HepG2 (cell line): ENCODE data around the gene DUS3L. TPM values are rescaled to one million over a fixed set of nuclear protein-coding genes. Genes with fewer than 3 reads are reported as not detected.

ENCODE experiments used
- ATAC-seq: fragments of 200-7000 bp; cut with Tn5 transposase; 3 replicates; pipeline ENCODE4 v1.9.1; 2020; ENCODE audit warnings: mild to moderate bottlenecking, moderate library complexity
- Bru-seq: library from RNA; stranded (reverse); fragments of 400-500 nt; gene quantifications from one replicate; lab custom pipeline; 2021; lab: Mats Ljungman, UMichigan
- BruChase-seq, 2 experiments: library from RNA; stranded (reverse); fragments of 400-500 nt; gene quantifications; one replicate each; lab custom pipeline; 2021; lab: Mats Ljungman, UMichigan
- BruUV-seq: library from RNA; stranded (reverse); fragments of 400-500 nt; replicated peaks from 2 replicates; lab custom pipeline; 2021; lab: Mats Ljungman, UMichigan
- CTCF ChIA-PET: fragments of 300-600 bp; formaldehyde crosslinking; extraction: SDS; loops from one replicate; lab custom pipeline; 2021; ENCODE audit warnings: low total read pairs, inconsistent platforms, low intra/inter-chr PET ratio; lab: Yijun Ruan, JAX
- POLR2A ChIA-PET: fragments of 350-600 bp; sonication (Branson Sonifier 250); formaldehyde crosslinking; loops from one replicate; lab custom pipeline; 2020; ENCODE audit warnings: antibody characterized with exemption, inconsistent platforms; lab: Yijun Ruan, JAX
- DNase-seq: peaks from one replicate; pipeline ENCODE4 v3.0.0-alpha.2; 2015; ENCODE audit warnings: low spot score
- FAIRE-seq: peaks from 3 replicates; lab custom pipeline; 2011; peaks lifted over from hg19 to GRCh38; lab: Jason Lieb, UNC
- H2AFZ ChIP-seq: one replicate; pipeline ENCODE4 v1.6.1; 2011; ENCODE audit warnings: low read length, inconsistent platforms
- H3K27ac ChIP-seq: fragments of 300-600 bp; 3 replicates; pipeline ENCODE4 v1.8.0; 2011; ENCODE audit warnings: mixed run types, mild to moderate bottlenecking, mixed read lengths, low read length, inconsistent platforms; ENCODE audit not compliant: insufficient read depth; ENCODE audit errors: extremely low read length
- H3K27me3 ChIP-seq, 2 experiments: fragments of 200-600 bp in 1 of 2; 2 replicates in 1 of 2; 3 replicates in 1 of 2; pipeline versions ENCODE4 v1.6.0 to v1.8.0; 2011; ENCODE audit warnings: low read length in 2 of 2, mild to moderate bottlenecking in 2 of 2, moderate library complexity in 2 of 2, inconsistent platforms in 1 of 2; ENCODE audit not compliant: insufficient read depth in 2 of 2, control insufficient read depth in 1 of 2
- H3K36me3 ChIP-seq, 2 experiments: fragments of 200-600 bp in 1 of 2; replicated peaks in 1 of 2; 2 replicates in 1 of 2; 3 replicates in 1 of 2; pipeline versions ENCODE4 v1.5.1 to v1.8.0; 2011; ENCODE audit warnings: low read length in 2 of 2, inconsistent platforms in 1 of 2; ENCODE audit not compliant: insufficient read depth in 2 of 2, control insufficient read depth in 1 of 2
- H3K4me1 ChIP-seq: 2 replicates; pipeline ENCODE4 v1.5.1; 2012; ENCODE audit warnings: low read length, inconsistent platforms; ENCODE audit not compliant: insufficient read depth
- H3K4me2 ChIP-seq: 2 replicates; pipeline ENCODE4 v1.6.0; 2011; ENCODE audit warnings: low read depth, low read length, inconsistent platforms
- H3K4me3 ChIP-seq, 3 experiments: fragments of 200-600 bp in 1 of 3; sonication (generic), shearing (Covaris generic) in 1 of 3; replicated peaks in 1 of 3; 2 replicates each; pipeline ENCODE4 v1.5.1; 2011 to 2016; ENCODE audit warnings: low read length in 3 of 3, inconsistent platforms in 2 of 3, low read depth in 2 of 3, mild to moderate bottlenecking in 2 of 3, control low read depth in 1 of 3, mixed read lengths in 1 of 3; ENCODE audit not compliant: insufficient read depth in 1 of 3
- H3K79me2 ChIP-seq: one replicate; pipeline ENCODE4 v1.6.1; 2011; ENCODE audit warnings: low read length, inconsistent platforms; ENCODE audit not compliant: insufficient read depth
- H3K9ac ChIP-seq: 2 replicates; pipeline ENCODE4 v1.6.0; 2011; ENCODE audit warnings: mild to moderate bottlenecking, low read depth, low read length, inconsistent platforms; ENCODE audit not compliant: insufficient read depth
- H3K9me3 ChIP-seq: 2 replicates; pipeline ENCODE4 v1.5.1; 2012; ENCODE audit warnings: mild to moderate bottlenecking, low read length
- H4K20me1 ChIP-seq: 2 replicates; pipeline ENCODE4 v1.6.0; 2011; ENCODE audit warnings: inconsistent platforms, mild to moderate bottlenecking, low read length, moderate library complexity; ENCODE audit not compliant: insufficient read depth
- ATF7-NPFF ChIP-seq: sonication (generic); formaldehyde crosslinking; IDR thresholded peaks from 2 replicates; pipeline ENCODE4 v1.8.1; 2023; ENCODE audit warnings: mild to moderate bottlenecking, low read depth, missing genetic modification reagents, moderate library complexity
- KDM5B ChIP-seq: sonication (generic); formaldehyde crosslinking; IDR thresholded peaks from 2 replicates; pipeline ENCODE4 v1.4.0; 2020; ENCODE audit warnings: missing genetic modification reagents, mild to moderate bottlenecking, borderline replicate concordance
- MYC ChIP-seq: sonication (generic); formaldehyde crosslinking; IDR thresholded peaks from 2 replicates; pipeline ENCODE4 v1.9.0; 2021; ENCODE audit warnings: missing genetic modification reagents, borderline replicate concordance
- NCOA1 ChIP-seq: sonication (generic); formaldehyde crosslinking; IDR thresholded peaks from 2 replicates; pipeline ENCODE4 v1.9.0; 2021; ENCODE audit warnings: missing genetic modification reagents
- SNAPC4 ChIP-seq: sonication (generic); formaldehyde crosslinking; IDR thresholded peaks from 2 replicates; pipeline ENCODE4 v1.4.0; 2020; ENCODE audit warnings: mild to moderate bottlenecking, missing genetic modification reagents
- XRCC5 ChIP-seq: fragments of 200-400 bp; formaldehyde crosslinking; optimal IDR thresholded peaks from 2 replicates; pipeline ENCODE3; 2017; ENCODE audit warnings: mild to moderate bottlenecking, low read length
- ZBTB33 ChIP-seq: sonication (generic); formaldehyde crosslinking; IDR thresholded peaks from 2 replicates; pipeline ENCODE4 v1.4.0; 2020; ENCODE audit warnings: missing genetic modification reagents
- ZNF143 ChIP-seq: sonication (generic); formaldehyde crosslinking; IDR thresholded peaks from 2 replicates; pipeline ENCODE4 v1.4.0; 2020; ENCODE audit warnings: missing genetic modification reagents
- ZNF34 ChIP-seq: sonication (generic); formaldehyde crosslinking; IDR thresholded peaks from 2 replicates; pipeline ENCODE4 v1.4.0; 2020; ENCODE audit warnings: mild to moderate bottlenecking, missing genetic modification reagents, borderline replicate concordance
- WGBS: methylation state at CpG from one replicate; pipeline ENCODE4 v1.1.6; 2017; ENCODE audit warnings: low lambda C conversion rate; 5-methylcytosine and 5-hydroxymethylcytosine counted together
- in situ Hi-C: cut with HindIII; loops from 2 replicates; pipeline ENCODE4 v1.10.0; 2017; ENCODE audit warnings: low pct_unique_long_range_greater_than_20kb; ENCODE audit not compliant: extremely low pct_ligation_motif_present
- intact Hi-C: fragments of 100-400 bp; cut with micrococcal nuclease; formaldehyde crosslinking; loops from one replicate; pipeline ENCODE4 v1.10.0; 2022; ENCODE audit not compliant: unreplicated experiment
- long read RNA-seq, 2 experiments: library from RNA in 1 of 2; library from polyadenylated mRNA in 1 of 2; stranded (forward) in 1 of 2; unstranded in 1 of 2; transcript quantifications; one replicate each; pipeline ENCODE4 v2.0.0, GENCODE V29; 2019 to 2022
- polyA minus RNA-seq, 3 experiments: library from RNA; depleted of rRNA, polyadenylated mRNA; stranded (reverse); fragments of >200 nt; gene quantifications; 2 replicates each; pipeline ENCODE4 v1.2.3, GENCODE V29; 2011; ENCODE audit warnings: low replicate concordance in 1 of 3
- polyA plus RNA-seq, 8 experiments: library from polyadenylated mRNA; depleted of rRNA in 3 of 8; stranded (reverse) in 7 of 8; unstranded in 1 of 8; fragments of >200 nt; fragmentation: Illumina TruSeq in 4 of 8; extraction: Trizol in 4 of 8; gene quantifications; 2 replicates each; pipeline versions ENCODE4 v1.2.1 to v1.2.3, GENCODE V29; 2011 to 2016; ENCODE audit warnings: low read depth in 4 of 8, missing spikeins in 1 of 8, mixed read lengths in 1 of 8; ENCODE audit not compliant: insufficient read depth in 1 of 8
- total RNA-seq, 5 experiments: library from RNA; depleted of rRNA; stranded (reverse); fragments of >200 nt; fragmentation: Illumina TruSeq; extraction: Trizol; gene quantifications; 2 replicates each; pipeline ENCODE4 v1.2.3, GENCODE V29; 2016; ENCODE audit warnings: low read depth in 1 of 5

Gene DUS3L
- total RNA-seq (2016; rRNA removed; fragmentation: Illumina TruSeq; extraction: Trizol) (20.6 and 25.1 TPM in 2 replicates), polyA plus RNA-seq (2011; rRNA removed) (13.3 and 15.6 TPM in 2 replicates), polyA minus RNA-seq (2011; rRNA and poly(A)+ RNA removed; ENCODE audit: low replicate concordance) (25.0 and 31.3 TPM in 2 replicates), Bru-seq, nascent RNA (percentile 65 among the genes with signal in this experiment), BruChase-seq, experiment 1, labeled RNA remaining after a 6-hour chase (percentile 87 among the genes with signal in this experiment), BruChase-seq, experiment 2, labeled RNA remaining after a 2-hour chase (percentile 79 among the genes with signal in this experiment)
- total RNA-seq (2016; cell fraction: cytosol; rRNA removed; fragmentation: Illumina TruSeq; extraction: Trizol; ENCODE audit: low read depth): 7.1 and 7.6 TPM in 2 replicates
- total RNA-seq (2016; cell fraction: insoluble cytoplasmic fraction; rRNA removed; fragmentation: Illumina TruSeq; extraction: Trizol): 19.2 and 25.0 TPM in 2 replicates
- 8.0 and 8.5 TPM in 2 replicates for total RNA-seq (2016; cell fraction: membrane; rRNA removed; fragmentation: Illumina TruSeq; extraction: Trizol)
- 16.2 and 25.2 TPM in 2 replicates for total RNA-seq (2016; cell fraction: nucleus; rRNA removed; fragmentation: Illumina TruSeq; extraction: Trizol)
- polyA plus RNA-seq (2011; cell fraction: cytosol; rRNA removed): 10.8 and 19.0 TPM in 2 replicates
- polyA plus RNA-seq (2011; cell fraction: nucleus; rRNA removed): 82.5 and 110 TPM in 2 replicates
- 8.5 and 16.9 TPM in 2 replicates for polyA plus RNA-seq (2012)
- 2.4 and 3.1 TPM in 2 replicates for polyA plus RNA-seq (2016; cell fraction: cytosol; fragmentation: Illumina TruSeq; extraction: Trizol; ENCODE audit: low read depth)
- 18.3 and 18.8 TPM in 2 replicates for polyA plus RNA-seq (2016; cell fraction: insoluble cytoplasmic fraction; fragmentation: Illumina TruSeq; extraction: Trizol; ENCODE audit: low read depth)
- 6.3 TPM in 2 replicates for polyA plus RNA-seq (2016; cell fraction: membrane; fragmentation: Illumina TruSeq; extraction: Trizol; ENCODE audit: low read depth)
- polyA plus RNA-seq (2016; cell fraction: nucleus; fragmentation: Illumina TruSeq; extraction: Trizol; ENCODE audit: insufficient read depth, low read depth): 41.4 and 60.6 TPM in 2 replicates
- 13.3 and 13.6 TPM in 2 replicates for polyA minus RNA-seq (2011; cell fraction: cytosol; rRNA and poly(A)+ RNA removed)
- polyA minus RNA-seq (2011; cell fraction: nucleus; rRNA and poly(A)+ RNA removed): 16.8 and 28.8 TPM in 2 replicates
- long read RNA-seq, experiment 1, transcript DUS3L-201 (13 exons, 2,113 nt): major isoform, 21 of 30 reads
- long read RNA-seq, experiment 1, partial matches to known transcripts: 5 of 30 reads
- long read RNA-seq, experiment 1, other reads (novel, unspliced or antisense): 4 of 30 reads
- long read RNA-seq, experiment 2, partial matches to known transcripts: 12 of 59 reads
- long read RNA-seq, experiment 2, other reads (novel, unspliced or antisense): 47 of 59 reads

- in situ Hi-C loops (no loop called here), intact Hi-C loops (loop anchor here (2.0 kb wide), 1 partner anchor 72 kb away; no protein-coding TSS in a partner anchor)
- peak; percentile 97 for DNase-seq
- H3K36me3 ChIP-seq: peaks cover 17 to 40% of the 10 kb centered on the region in 2 experiments; a peak in 4 of 5 replicates
- peak within 1 kb of the TSS; percentile 57 to 79 (median 63) for H3K4me3 ChIP-seq
- H3K9ac ChIP-seq: peak within 1 kb of the TSS; percentile 86
- H4K20me1 ChIP-seq: no peaks in the 10 kb centered on the region
- H3K27me3 ChIP-seq: no peaks in the 10 kb centered on the region
- peak; percentile 99 for FAIRE-seq
- H3K4me1 ChIP-seq: peaks cover 29% of the 10 kb centered on the region
- no peak within 1 kb of the TSS for H2AFZ ChIP-seq
- WGBS: 47% methylated on average over 20 of the region's 72 CpGs
- no peaks in the 10 kb centered on the region for H3K9me3 ChIP-seq
- ChIA-PET POLR2A (interaction anchor here (0.6 to 2.0 kb wide), 13 partner anchors 9 to 189 kb away, joined by 3 to 7 read pairs (median 4); partner anchors contain the start of genes CATSPERD, LONP1 and NDUFA11), CTCF (no interaction called here)
- no peaks in the 10 kb centered on the region for H3K79me2 ChIP-seq
- H3K27ac ChIP-seq: peak within 1 kb of the TSS; percentile 93
- peak; percentile 97 for ATAC-seq
- BruUV-seq: TSS peak; percentile 95
- H3K4me2 ChIP-seq: peak within 1 kb of the TSS; percentile 92
- TF ChIP-seq MYC: peak; percentile 100
- TF ChIP-seq ATF7-NPFF: peak; percentile 97; the same call in 1 of the 2 replicates
- peak; percentile 93; the same call in 1 of the 2 replicates for TF ChIP-seq SNAPC4 (CRISPR knock-in tag)
- TF ChIP-seq ZBTB33: peak; percentile 80
- TF ChIP-seq ZNF34 (CRISPR knock-in tag): 0 out of 2 replicates have a peak, but pooled peaks have one; percentile 79
- no peak for TF ChIP-seq XRCC5
- TF ChIP-seq KDM5B (CRISPR knock-in tag): peak; percentile 96
- TF ChIP-seq NCOA1: no peak
- peak; percentile 95 for TF ChIP-seq ZNF143 (CRISPR knock-in tag)
These were observed at the start of gene DUS3L for GRCh38 chr19:5790559-5791520. TSS of gene DUS3L (minus strand) at chr19:5791163. CDS start at chr19:5791141, 22 bp downstream.
